ENCODE results near the gene HYAL2. TPM values are rescaled to one million over a fixed set of nuclear protein-coding genes. Genes with fewer than 3 reads are reported as not detected.
A peak's percentile ranks its signal among the peaks of the same experiment; 100 is the strongest.

Gene HYAL2
- total and polyA plus RNA-seq, 9 of the 15 experiments (the other 6 are each of a cell fraction or from before 2014, with no cell fraction given), result 0.36 to 22.7 (median 11.4) TPM; not detected in 1

DNA sequence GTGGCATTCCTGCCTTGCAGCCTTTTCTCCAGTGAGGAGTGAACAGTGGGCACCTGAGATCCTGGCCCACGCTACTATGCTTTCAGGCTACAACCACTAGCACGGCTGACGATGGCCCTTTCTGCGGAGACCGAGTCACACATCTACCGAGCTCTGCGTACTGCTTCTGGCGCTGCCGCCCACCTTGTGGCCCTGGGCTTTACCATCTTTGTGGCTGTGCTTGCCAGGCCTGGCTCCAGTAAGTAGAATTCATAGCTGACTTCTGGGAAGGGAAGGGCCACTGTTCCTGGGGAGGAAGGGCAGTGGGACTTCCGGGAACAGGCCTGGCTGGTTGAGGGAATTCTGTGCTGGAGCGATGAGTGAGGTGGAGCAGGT, 28.8 kb upstream of the HYAL2 start:
- peak overlapping the region; percentile 72 for H3K4me3 ChIP-seq
- H3K9me3 ChIP-seq (replicated peaks; ENCODE audit: control insufficient read depth, insufficient read depth, low read depth, low read length), result no peaks in the 10 kb centered on the region; the same call in 1 of the 2 replicates
- no peaks in the 10 kb centered on the region for H3K27me3 ChIP-seq (ENCODE audit: control insufficient read depth in 2 of 2, insufficient read depth in 2 of 2, low read length in 2 of 2)
- H2AFZ ChIP-seq (ENCODE audit: low read depth, low read length), result peak overlapping the region; percentile 98
- 0% methylated on average over 3 of the region's 11 CpGs for WGBS (ENCODE audit: insufficient coverage, low coverage, missing lambda C conversion rate)
- ChIA-PET POLR2A (interaction anchor here (0.6 to 1.6 kb wide), 5 partner anchors 10 to 251 kb away, joined by 3 to 5 read pairs (median 3); partner anchors contain the start of gene RASSF1), CTCF (ENCODE audit: low intra/inter-chr PET ratio) (interaction anchor here (1.0 kb wide), 1 partner anchor 91 kb away, joined by 3 read pairs; no protein-coding TSS in a partner anchor)
- H3K4me2 ChIP-seq (ENCODE audit: insufficient read depth, low read length), result peak overlapping the region; percentile 86
- in situ Hi-C loops (cut with MboI) (no loop called here), intact Hi-C loops (cut with micrococcal nuclease) (no loop called here)
- peaks cover 10% of the 10 kb centered on the region; the same call in 1 of the 2 replicates for H4K20me1 ChIP-seq (replicated peaks; ENCODE audit: control insufficient read depth, insufficient read depth, low read length)
- H3K4me1 ChIP-seq (replicated peaks in 1 of 2; ENCODE audit: control insufficient read depth in 2 of 2, insufficient read depth in 2 of 2, low read length in 2 of 2), result peaks cover 18 to 43% of the 10 kb centered on the region in 2 experiments; a peak in 4 of 5 replicates
- ATAC-seq (no peak), FAIRE-seq (no peak), DNase-seq (ENCODE audit: extremely low read depth in 1 of 4, low spot score in 3 of 4) (no peak)
- no TSS peak for BruUV-seq (replicated peaks)
- peaks cover 6% of the 10 kb centered on the region for H3K9me1 ChIP-seq (ENCODE audit: control insufficient read depth, insufficient read depth, low read length)
- H3K27ac ChIP-seq (ENCODE audit: extremely low read depth, low read depth, low read length), result peak overlapping the region; percentile 77; the same call in 1 of the 3 replicates
- peaks cover 55% of the 10 kb centered on the region; the same call in 2 of the 3 replicates for H3K36me3 ChIP-seq (ENCODE audit: control insufficient read depth, insufficient read depth, low read length)
- peaks cover 36% of the 10 kb centered on the region for H3K79me2 ChIP-seq (ENCODE audit: control insufficient read depth, insufficient read depth, low read length)
- H3K9ac ChIP-seq (ENCODE audit: insufficient read depth in 1 of 2, low read depth in 2 of 2, low read length in 2 of 2), result peak overlapping the region; percentile 73 to 93
- TF ChIP-seq, protein P1, sequence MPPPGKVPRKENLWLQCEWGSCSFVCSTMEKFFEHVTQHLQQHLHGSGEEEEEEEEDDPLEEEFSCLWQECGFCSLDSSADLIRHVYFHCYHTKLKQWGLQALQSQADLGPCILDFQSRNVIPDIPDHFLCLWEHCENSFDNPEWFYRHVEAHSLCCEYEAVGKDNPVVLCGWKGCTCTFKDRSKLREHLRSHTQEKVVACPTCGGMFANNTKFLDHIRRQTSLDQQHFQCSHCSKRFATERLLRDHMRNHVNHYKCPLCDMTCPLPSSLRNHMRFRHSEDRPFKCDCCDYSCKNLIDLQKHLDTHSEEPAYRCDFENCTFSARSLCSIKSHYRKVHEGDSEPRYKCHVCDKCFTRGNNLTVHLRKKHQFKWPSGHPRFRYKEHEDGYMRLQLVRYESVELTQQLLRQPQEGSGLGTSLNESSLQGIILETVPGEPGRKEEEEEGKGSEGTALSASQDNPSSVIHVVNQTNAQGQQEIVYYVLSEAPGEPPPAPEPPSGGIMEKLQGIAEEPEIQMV (tag; conservative IDR thresholded peaks at IDR 0.05; ENCODE audit: low read depth), result no peak
- TF ChIP-seq NCOA4 (IDR thresholded peaks at IDR 0.05; ENCODE audit: partially characterized antibody) (no peak), CBFB (CRISPR knock-in tag; IDR thresholded peaks at IDR 0.05) (no peak), CREB3 (tag; conservative IDR thresholded peaks at IDR 0.05; ENCODE audit: low read depth) (no peak), GTF2B (IDR thresholded peaks at IDR 0.05; ENCODE audit: extremely low read depth, insufficient read length) (no peak), CGGBP1 (CRISPR knock-in tag; IDR thresholded peaks at IDR 0.05) (no peak), JUN (IDR thresholded peaks at IDR 0.05; ENCODE audit: borderline replicate concordance, low read depth, low read length) (no peak), JUN (CRISPR knock-in tag; IDR thresholded peaks at IDR 0.05; ENCODE audit: borderline replicate concordance) (no peak), MTF1 (CRISPR knock-in tag; IDR thresholded peaks at IDR 0.05; ENCODE audit: borderline replicate concordance) (no peak), NFE2L1 (tag; IDR thresholded peaks at IDR 0.05; ENCODE audit: borderline replicate concordance, low read depth) (no peak), SMAD1 (IDR thresholded peaks at IDR 0.05; ENCODE audit: low read depth, low read length, partially characterized antibody) (no peak), ZNF655 (CRISPR knock-in tag; IDR thresholded peaks at IDR 0.05) (no peak)
- TF ChIP-seq, protein P2, sequence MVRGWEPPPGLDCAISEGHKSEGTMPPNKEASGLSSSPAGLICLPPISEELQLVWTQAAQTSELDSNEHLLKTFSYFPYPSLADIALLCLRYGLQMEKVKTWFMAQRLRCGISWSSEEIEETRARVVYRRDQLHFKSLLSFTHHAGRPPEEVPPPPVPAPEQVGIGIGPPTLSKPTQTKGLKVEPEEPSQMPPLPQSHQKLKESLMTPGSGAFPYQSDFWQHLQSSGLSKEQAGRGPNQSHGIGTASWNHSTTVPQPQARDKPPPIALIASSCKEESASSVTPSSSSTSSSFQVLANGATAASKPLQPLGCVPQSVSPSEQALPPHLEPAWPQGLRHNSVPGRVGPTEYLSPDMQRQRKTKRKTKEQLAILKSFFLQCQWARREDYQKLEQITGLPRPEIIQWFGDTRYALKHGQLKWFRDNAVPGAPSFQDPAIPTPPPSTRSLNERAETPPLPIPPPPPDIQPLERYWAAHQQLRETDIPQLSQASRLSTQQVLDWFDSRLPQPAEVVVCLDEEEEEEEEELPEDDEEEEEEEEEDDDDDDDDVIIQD (CRISPR knock-in tag; IDR thresholded peaks at IDR 0.05), result no peak
